Measurements from ENCODE around the gene OSTN.

- TF ChIP-seq FOXM1 (IDR thresholded peaks at IDR 0.05; ENCODE audit: low read depth) (no peak), ZBTB33 (IDR thresholded peaks at IDR 0.05; ENCODE audit: borderline replicate concordance, low read depth) (no peak), CTCF (IDR thresholded peaks at IDR 0.05) (no peak), RAD21 (IDR thresholded peaks at IDR 0.05; ENCODE audit: low read length) (no peak)
These were observed 91.4 kb downstream of the OSTN start for GRCh38 chr3:191290311-191291025.
